Osteoblast (primary cell): ENCODE measurements around the gene CECR2. TPM values are rescaled to one million over a fixed set of nuclear protein-coding genes. Genes with fewer than 3 reads are reported as not detected.

Experiments
- DNase-seq: peaks from one replicate; pipeline ENCODE4 v3.0.0; 2011; ENCODE audit warnings: low spot score, mixed read lengths; ENCODE audit not compliant: insufficient read length; ENCODE audit errors: missing footprints
- H2AFZ ChIP-seq: 2 replicates; pipeline ENCODE4 v1.6.0; 2011; ENCODE audit warnings: mild to moderate bottlenecking, low read length
- H3K27ac ChIP-seq: 2 replicates; pipeline ENCODE4 v1.5.1; 2011; ENCODE audit warnings: mild to moderate bottlenecking, low read depth, low read length, moderate library complexity
- H3K27me3 ChIP-seq: 2 replicates; pipeline ENCODE4 v1.6.0; 2012; ENCODE audit warnings: mild to moderate bottlenecking, control low read depth, inconsistent platforms, low read length, moderate library complexity; ENCODE audit not compliant: insufficient read depth
- H3K36me3 ChIP-seq: 2 replicates; pipeline ENCODE4 v1.5.1; 2011; ENCODE audit warnings: mild to moderate bottlenecking, low read length, control low read depth, moderate library complexity; ENCODE audit not compliant: insufficient read depth
- H3K4me1 ChIP-seq: 2 replicates; pipeline ENCODE4 v1.5.1; 2011; ENCODE audit warnings: mild to moderate bottlenecking, low read length, control low read depth, moderate library complexity; ENCODE audit not compliant: insufficient read depth
- H3K4me2 ChIP-seq: 2 replicates; pipeline ENCODE4 v1.6.0; 2011; ENCODE audit warnings: mild to moderate bottlenecking, low read length; ENCODE audit not compliant: insufficient read depth
- H3K4me3 ChIP-seq: fragments of 200-600 bp; sonication (generic); 3 replicates; pipeline ENCODE4 v1.5.1; 2012; ENCODE audit warnings: mild to moderate bottlenecking, low read length, inconsistent platforms; ENCODE audit not compliant: insufficient read depth
- H3K79me2 ChIP-seq: 2 replicates; pipeline ENCODE4 v1.6.0; 2012; ENCODE audit warnings: mild to moderate bottlenecking, low read length, control low read depth, inconsistent platforms; ENCODE audit not compliant: insufficient read depth
- H3K9me3 ChIP-seq: 2 replicates; pipeline ENCODE4 v1.5.1; 2011; ENCODE audit warnings: low read depth, low read length, control low read depth
- H4K20me1 ChIP-seq: 2 replicates; pipeline ENCODE4 v1.6.0; 2012; ENCODE audit warnings: mild to moderate bottlenecking, low read length, control low read depth; ENCODE audit not compliant: insufficient read depth
- total RNA-seq: library from RNA; depleted of rRNA; stranded (reverse); fragments of >200 nt; gene quantifications from 2 replicates; pipeline ENCODE4 v1.2.3, GENCODE V29; 2012
- TF ChIP-seq, protein P1 (sequence below): IDR thresholded peaks from 2 replicates; pipeline ENCODE4 v1.5.1; 2011; ENCODE audit warnings: mild to moderate bottlenecking, low read depth, low read length, moderate library complexity; ENCODE audit errors: extremely low read depth

Gene CECR2
- total RNA-seq, 1 donor, result not detected

DNA sequence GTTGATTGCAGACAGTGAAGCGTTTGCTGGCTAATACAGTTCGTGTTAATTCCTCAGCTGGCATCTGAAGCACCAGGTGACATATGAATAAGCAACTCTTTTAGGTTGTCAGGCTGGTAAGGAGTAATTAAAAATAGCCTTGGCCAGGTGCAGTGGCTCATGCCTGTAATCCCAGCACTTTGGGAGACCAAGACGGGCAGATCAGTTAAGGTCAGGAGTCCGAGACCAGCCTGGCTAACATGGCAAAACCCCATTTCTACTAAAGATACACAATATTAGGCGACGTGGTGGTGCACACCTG, 74.9 kb downstream of the CECR2 start:
- no peak overlapping the region for H3K27ac ChIP-seq
- H2AFZ ChIP-seq, result no peak overlapping the region
- TF ChIP-seq, protein P1, sequence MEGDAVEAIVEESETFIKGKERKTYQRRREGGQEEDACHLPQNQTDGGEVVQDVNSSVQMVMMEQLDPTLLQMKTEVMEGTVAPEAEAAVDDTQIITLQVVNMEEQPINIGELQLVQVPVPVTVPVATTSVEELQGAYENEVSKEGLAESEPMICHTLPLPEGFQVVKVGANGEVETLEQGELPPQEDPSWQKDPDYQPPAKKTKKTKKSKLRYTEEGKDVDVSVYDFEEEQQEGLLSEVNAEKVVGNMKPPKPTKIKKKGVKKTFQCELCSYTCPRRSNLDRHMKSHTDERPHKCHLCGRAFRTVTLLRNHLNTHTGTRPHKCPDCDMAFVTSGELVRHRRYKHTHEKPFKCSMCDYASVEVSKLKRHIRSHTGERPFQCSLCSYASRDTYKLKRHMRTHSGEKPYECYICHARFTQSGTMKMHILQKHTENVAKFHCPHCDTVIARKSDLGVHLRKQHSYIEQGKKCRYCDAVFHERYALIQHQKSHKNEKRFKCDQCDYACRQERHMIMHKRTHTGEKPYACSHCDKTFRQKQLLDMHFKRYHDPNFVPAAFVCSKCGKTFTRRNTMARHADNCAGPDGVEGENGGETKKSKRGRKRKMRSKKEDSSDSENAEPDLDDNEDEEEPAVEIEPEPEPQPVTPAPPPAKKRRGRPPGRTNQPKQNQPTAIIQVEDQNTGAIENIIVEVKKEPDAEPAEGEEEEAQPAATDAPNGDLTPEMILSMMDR, result no peak
- no peak overlapping the region for H3K4me3 ChIP-seq
- no peaks in the 10 kb centered on the region for H3K36me3 ChIP-seq
- no peaks in the 10 kb centered on the region for H3K9me3 ChIP-seq
- H3K4me1 ChIP-seq, result no peaks in the 10 kb centered on the region
- H3K27me3 ChIP-seq, result no peaks in the 10 kb centered on the region
- no peak for DNase-seq
- no peak overlapping the region for H3K4me2 ChIP-seq
- no peaks in the 10 kb centered on the region for H3K79me2 ChIP-seq
- H4K20me1 ChIP-seq, result no peaks in the 10 kb centered on the region

DNA sequence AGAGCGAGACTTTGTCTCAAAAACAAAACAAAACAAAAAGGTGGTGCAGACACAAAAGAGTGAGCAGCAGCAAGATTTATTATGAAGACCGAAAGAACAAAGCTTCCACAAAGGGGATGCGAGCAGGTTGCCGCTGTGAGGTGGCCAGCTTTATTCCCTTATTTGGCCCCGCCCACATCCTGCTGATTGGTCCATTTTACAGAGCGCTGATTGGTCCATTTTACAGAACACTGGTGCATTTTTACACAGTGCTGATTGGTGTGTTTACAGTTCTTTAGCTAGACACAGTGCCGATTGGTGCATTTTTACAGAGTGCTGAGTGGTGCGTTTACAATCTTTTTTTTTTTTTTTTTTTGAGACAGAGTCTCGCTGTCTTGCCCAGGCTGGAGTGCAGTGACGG, 77.4 kb downstream of the CECR2 start:
- Histone ChIP-seq H3K79me2 (no peaks in the 10 kb centered on the region), H3K4me3 (no peak overlapping the region), H3K4me2 (no peak overlapping the region), H2AFZ (no peak overlapping the region), H3K4me1 (no peaks in the 10 kb centered on the region), H3K36me3 (no peaks in the 10 kb centered on the region), H3K9me3 (no peaks in the 10 kb centered on the region), H4K20me1 (no peaks in the 10 kb centered on the region), H3K27ac (no peak overlapping the region), H3K27me3 (no peaks in the 10 kb centered on the region)
- DNase-seq, result no peak
- TF ChIP-seq, protein P1, result no peak

DNA sequence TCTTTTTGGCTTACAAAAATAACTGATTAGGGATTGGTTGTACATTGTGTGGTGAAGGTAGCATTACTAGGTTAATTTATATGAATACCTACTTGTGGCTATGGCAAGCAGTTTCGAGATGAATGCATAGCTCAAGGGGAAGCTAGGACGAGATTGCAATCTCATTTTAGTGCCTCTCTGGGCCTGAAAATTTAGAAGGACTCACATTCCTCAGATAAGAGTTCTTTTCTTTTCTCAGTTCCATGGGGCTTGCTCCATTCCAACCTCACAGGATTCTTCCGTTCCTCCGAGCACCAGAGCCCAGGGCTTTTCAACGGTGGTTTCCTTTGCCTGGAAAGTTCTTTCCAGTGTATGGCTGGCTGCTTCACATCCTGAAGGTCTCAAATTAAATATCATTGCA, 82.1 kb downstream of the CECR2 start:
- Histone ChIP-seq H3K27ac (no peak overlapping the region), H4K20me1 (no peaks in the 10 kb centered on the region), H2AFZ (no peak overlapping the region), H3K79me2 (no peaks in the 10 kb centered on the region), H3K4me1 (no peaks in the 10 kb centered on the region), H3K4me2 (no peak overlapping the region), H3K4me3 (no peak overlapping the region), H3K9me3 (no peaks in the 10 kb centered on the region), H3K27me3 (no peaks in the 10 kb centered on the region), H3K36me3 (no peaks in the 10 kb centered on the region)
- TF ChIP-seq, protein P1, result no peak
- DNase-seq, result no peak

DNA sequence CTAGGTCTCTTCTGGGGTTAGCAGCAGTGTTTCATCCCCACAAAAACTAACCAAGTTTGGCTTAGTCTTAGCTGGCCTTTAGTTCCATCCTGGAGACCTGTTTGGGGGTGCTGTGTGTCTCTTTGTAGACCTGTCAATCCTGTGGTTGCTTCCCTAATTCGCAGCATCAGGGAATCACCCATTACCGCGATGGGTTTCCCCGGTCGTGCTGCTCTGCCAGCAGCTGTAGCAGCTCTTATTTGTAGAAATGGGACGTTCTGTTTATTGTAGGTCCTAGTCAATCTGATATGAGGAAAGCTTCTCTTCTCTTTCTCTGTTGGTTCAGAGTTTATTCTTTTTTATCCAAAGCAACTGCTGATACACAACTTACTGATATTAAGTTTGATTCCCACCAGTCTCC, 91.6 kb downstream of the CECR2 start:
- no peak overlapping the region for H3K4me2 ChIP-seq
- H4K20me1 ChIP-seq, result no peaks in the 10 kb centered on the region
- no peak overlapping the region for H3K27ac ChIP-seq
- no peaks in the 10 kb centered on the region for H3K79me2 ChIP-seq
- H3K27me3 ChIP-seq, result no peaks in the 10 kb centered on the region
- no peaks in the 10 kb centered on the region for H3K4me1 ChIP-seq
- TF ChIP-seq, protein P1, result no peak
- no peak overlapping the region for H3K4me3 ChIP-seq
- no peaks in the 10 kb centered on the region for H3K9me3 ChIP-seq
- no peak for DNase-seq
- H3K36me3 ChIP-seq, result no peaks in the 10 kb centered on the region
- no peak overlapping the region for H2AFZ ChIP-seq
